CD4-positive, alpha-beta memory T cell (primary cell): ENCODE data around the gene BTG4. TPM values are rescaled to one million over a fixed set of nuclear protein-coding genes. Genes with fewer than 3 reads are reported as not detected.

Experiments used
- CTCF ChIA-PET: fragments of 350-600 bp; sonication (Branson Sonifier 250); formaldehyde crosslinking; loops from one replicate; lab custom pipeline; 2021; ENCODE audit warnings: inconsistent platforms; ENCODE audit not compliant: partially characterized antibody; lab: Charles Lee
- POLR2A ChIA-PET: fragments of 350-600 bp; sonication (Branson Sonifier 250); formaldehyde crosslinking; loops from one replicate; lab custom pipeline; 2021; ENCODE audit not compliant: partially characterized antibody; lab: Charles Lee
- DNase-seq, 5 donors: peaks; one replicate each; pipeline versions ENCODE4 v3.0.0 to v3.0.0-alpha.2; 2020 to 2022; ENCODE audit warnings: mixed read lengths in 1 of 5
- H3K27ac ChIP-seq: one replicate; pipeline ENCODE4 v1.7.0; 2013; ENCODE audit warnings: low read depth, low read length
- H3K27me3 ChIP-seq: 2 replicates; pipeline ENCODE4 v1.7.0; 2013; ENCODE audit warnings: mild to moderate bottlenecking, low read length, moderate library complexity; ENCODE audit not compliant: insufficient read depth
- H3K36me3 ChIP-seq: 2 replicates; pipeline ENCODE4 v1.7.0; 2013; ENCODE audit warnings: mild to moderate bottlenecking, low read length, moderate library complexity; ENCODE audit not compliant: insufficient read depth
- H3K4me1 ChIP-seq: 2 replicates; pipeline ENCODE4 v1.7.0; 2013; ENCODE audit warnings: mild to moderate bottlenecking, low read length, moderate library complexity; ENCODE audit not compliant: insufficient read depth
- H3K4me3 ChIP-seq, 2 donors: one replicate each; pipeline ENCODE4 v1.7.0; 2013; ENCODE audit warnings: low read length in 2 of 2, mild to moderate bottlenecking in 1 of 2
- H3K9me3 ChIP-seq, 2 donors: one replicate each; pipeline ENCODE4 v1.7.0; 2013; ENCODE audit warnings: low read length in 2 of 2, control low read depth in 1 of 2; ENCODE audit not compliant: control insufficient read depth in 1 of 2
- H3K27ac Mint-ChIP-seq, 7 donors: one replicate each; pipeline ENCODE4 v1.8.0; 2020 to 2021; ENCODE audit warnings: mixed read lengths in 7 of 7, mild to moderate bottlenecking in 6 of 7, inconsistent platforms in 3 of 7, moderate library complexity in 3 of 7
- H3K27me3 Mint-ChIP-seq, 2 donors: one replicate each; pipeline ENCODE4 v1.8.0; 2020 to 2021; ENCODE audit warnings: mixed read lengths in 2 of 2
- H3K36me3 Mint-ChIP-seq, 2 donors: one replicate each; pipeline ENCODE4 v1.8.0; 2020 to 2021; ENCODE audit warnings: mixed read lengths in 2 of 2, inconsistent platforms in 1 of 2, mild to moderate bottlenecking in 1 of 2
- H3K4me1 Mint-ChIP-seq, 4 donors: one replicate each; pipeline ENCODE4 v1.8.0; 2020 to 2021; ENCODE audit warnings: mixed read lengths in 4 of 4, mild to moderate bottlenecking in 1 of 4
- H3K4me3 Mint-ChIP-seq, 8 donors: one replicate each; pipeline ENCODE4 v1.8.0; 2020 to 2021; ENCODE audit warnings: mixed read lengths in 8 of 8, mild to moderate bottlenecking in 7 of 8, moderate library complexity in 6 of 8, inconsistent platforms in 3 of 8
- H3K9me3 Mint-ChIP-seq, 8 donors: one replicate each; pipeline ENCODE4 v1.8.0; 2020 to 2021; ENCODE audit warnings: mixed read lengths in 8 of 8, mild to moderate bottlenecking in 5 of 8, inconsistent platforms in 3 of 8, moderate library complexity in 1 of 8
- intact Hi-C: fragments of 100-400 bp; cut with micrococcal nuclease; formaldehyde crosslinking; loops from one replicate; pipeline ENCODE4 v1.15.1; 2023
- polyA plus RNA-seq, 2 donors: library from polyadenylated mRNA; unstranded; fragments of 300-500 nt; fragmentation: Illumina TruSeq; gene quantifications; one replicate each; pipeline ENCODE4 v1.2.3, GENCODE V29; 2021
- total RNA-seq, 2 experiments: library from RNA; stranded (reverse); gene quantifications; one replicate each; pipeline ENCODE4 v1.2.3, GENCODE V29; 2021

BTG4 gene
- total and polyA plus RNA-seq, 4 experiments from 2014 or later = not detected

- no peak overlapping the region for H3K27ac ChIP-seq
- intact Hi-C loops = no loop called here
- Mint-ChIP-seq H3K27ac (no peak overlapping the region), H3K36me3 (no peaks in the 10 kb centered on the region), H3K9me3 (no peaks in the 10 kb centered on the region), H3K4me3 (no peak overlapping the region), H3K27me3 (peaks cover 8 to 10% of the 10 kb centered on the region in 2 donors), H3K4me1 (peaks cover 3 to 8% (median 5%) of the 10 kb centered on the region in 4 donors)
- POLR2A ChIA-PET = no interaction called here
- H3K4me3 ChIP-seq = no peak overlapping the region
- CTCF ChIA-PET = no interaction called here
- no peaks in the 10 kb centered on the region for H3K9me3 ChIP-seq
- no peaks in the 10 kb centered on the region for H3K36me3 ChIP-seq
- H3K27me3 ChIP-seq = no peaks in the 10 kb centered on the region
- no peak for DNase-seq
- peaks cover 5% of the 10 kb centered on the region for H3K4me1 ChIP-seq
Observed at GRCh38 chr11:111526501-111526900, 14.3 kb upstream of the BTG4 start.

GRCh38 chr11:111525456-111525855, 13.3 kb upstream of the BTG4 start:
- no peak overlapping the region for H3K4me3 Mint-ChIP-seq
- peaks cover 8 to 10% of the 10 kb centered on the region in 2 donors for H3K27me3 Mint-ChIP-seq
- H3K4me1 Mint-ChIP-seq = peaks cover 3 to 8% (median 5%) of the 10 kb centered on the region in 4 donors
- no peaks in the 10 kb centered on the region for H3K9me3 Mint-ChIP-seq
- intact Hi-C loops = no loop called here
- ChIA-PET POLR2A (no interaction called here), CTCF (no interaction called here)
- H3K27ac Mint-ChIP-seq = no peak overlapping the region
- H3K36me3 ChIP-seq = no peaks in the 10 kb centered on the region
- peaks cover 5% of the 10 kb centered on the region for H3K4me1 ChIP-seq
- DNase-seq = no peak
- no peak overlapping the region for H3K4me3 ChIP-seq
- no peaks in the 10 kb centered on the region for H3K36me3 Mint-ChIP-seq
- H3K9me3 ChIP-seq = no peaks in the 10 kb centered on the region
- H3K27me3 ChIP-seq = no peaks in the 10 kb centered on the region
- no peak overlapping the region for H3K27ac ChIP-seq

GRCh38 chr11:111524056-111524455, 11.9 kb upstream of the BTG4 start:
- Mint-ChIP-seq H3K27ac (no peak overlapping the region), H3K36me3 (no peaks in the 10 kb centered on the region), H3K27me3 (peaks cover 10 to 11% of the 10 kb centered on the region in 2 donors), H3K9me3 (no peaks in the 10 kb centered on the region), H3K4me1 (peaks cover 3 to 7% (median 5%) of the 10 kb centered on the region in 4 donors), H3K4me3 (no peak overlapping the region)
- ChIA-PET POLR2A (no interaction called here), CTCF (no interaction called here)
- intact Hi-C loops = no loop called here
- peaks cover 5% of the 10 kb centered on the region for H3K4me1 ChIP-seq
- no peak for DNase-seq
- H3K4me3 ChIP-seq = no peak overlapping the region
- no peaks in the 10 kb centered on the region for H3K36me3 ChIP-seq
- no peak overlapping the region for H3K27ac ChIP-seq
- H3K9me3 ChIP-seq = no peaks in the 10 kb centered on the region
- no peaks in the 10 kb centered on the region for H3K27me3 ChIP-seq

GRCh38 chr11:111523343-111523742, 11.2 kb upstream of the BTG4 start:
- peaks cover 10 to 11% of the 10 kb centered on the region in 2 donors for H3K27me3 Mint-ChIP-seq

GRCh38 chr11:111522426-111522825, 10.2 kb upstream of the BTG4 start:
- intact Hi-C loops = no loop called here
- DNase-seq = no peak
- H3K4me3 Mint-ChIP-seq = no peak overlapping the region

More at GRCh38 chr11:111523343-111523742, 11.2 kb upstream of the BTG4 start:
- Histone ChIP-seq H3K4me3 (no peak overlapping the region), H3K27me3 (no peaks in the 10 kb centered on the region), H3K27ac (no peak overlapping the region), H3K36me3 (no peaks in the 10 kb centered on the region), H3K9me3 (no peaks in the 10 kb centered on the region), H3K4me1 (no peaks in the 10 kb centered on the region)
- peaks cover 0 to under 1% (median 0%) of the 10 kb centered on the region in 4 donors for H3K4me1 Mint-ChIP-seq
- no peaks in the 10 kb centered on the region for H3K9me3 Mint-ChIP-seq
- H3K36me3 Mint-ChIP-seq = no peaks in the 10 kb centered on the region
- H3K4me3 Mint-ChIP-seq = no peak overlapping the region
- ChIA-PET CTCF (no interaction called here), POLR2A (no interaction called here)
- intact Hi-C loops = no loop called here
- no peak overlapping the region for H3K27ac Mint-ChIP-seq
- no peak for DNase-seq

GRCh38 chr11:111521135-111521534, 8.9 kb upstream of the BTG4 start:
- Histone ChIP-seq H3K27me3 (no peaks in the 10 kb centered on the region), H3K27ac (no peak overlapping the region), H3K4me1 (no peaks in the 10 kb centered on the region), H3K36me3 (no peaks in the 10 kb centered on the region), H3K9me3 (no peaks in the 10 kb centered on the region), H3K4me3 (no peak overlapping the region)
- Mint-ChIP-seq H3K4me3 (no peak overlapping the region), H3K4me1 (no peaks in the 10 kb centered on the region), H3K9me3 (no peaks in the 10 kb centered on the region), H3K27me3 (peaks cover 11% of the 10 kb centered on the region in 2 donors), H3K36me3 (no peaks in the 10 kb centered on the region), H3K27ac (no peak overlapping the region)
- POLR2A ChIA-PET = no interaction called here
- no peak for DNase-seq
- CTCF ChIA-PET = no interaction called here
- intact Hi-C loops = no loop called here

More at GRCh38 chr11:111522426-111522825, 10.2 kb upstream of the BTG4 start:
- no peaks in the 10 kb centered on the region for H3K9me3 ChIP-seq
- Mint-ChIP-seq H3K9me3 (no peaks in the 10 kb centered on the region), H3K27me3 (peaks cover 11% of the 10 kb centered on the region in 2 donors), H3K4me1 (no peaks in the 10 kb centered on the region), H3K27ac (no peak overlapping the region), H3K36me3 (no peaks in the 10 kb centered on the region)
- no peak overlapping the region for H3K4me3 ChIP-seq
- ChIA-PET POLR2A (no interaction called here), CTCF (no interaction called here)
- H3K27me3 ChIP-seq = no peaks in the 10 kb centered on the region
- H3K27ac ChIP-seq = no peak overlapping the region
- H3K4me1 ChIP-seq = no peaks in the 10 kb centered on the region
- H3K36me3 ChIP-seq = no peaks in the 10 kb centered on the region

GRCh38 chr11:111520560-111520959, 8.4 kb upstream of the BTG4 start:
- H3K36me3 Mint-ChIP-seq = no peaks in the 10 kb centered on the region
- no peak overlapping the region for H3K4me3 Mint-ChIP-seq
- H3K27ac Mint-ChIP-seq = no peak overlapping the region
- POLR2A ChIA-PET = no interaction called here
- CTCF ChIA-PET = no interaction called here
- no peaks in the 10 kb centered on the region for H3K27me3 ChIP-seq
- no peaks in the 10 kb centered on the region for H3K4me1 ChIP-seq
- H3K9me3 ChIP-seq = no peaks in the 10 kb centered on the region
- H3K4me1 Mint-ChIP-seq = no peaks in the 10 kb centered on the region
- H3K27me3 Mint-ChIP-seq = peaks cover 9 to 11% of the 10 kb centered on the region in 2 donors
- no peaks in the 10 kb centered on the region for H3K36me3 ChIP-seq
- intact Hi-C loops = no loop called here
- DNase-seq = no peak
- H3K9me3 Mint-ChIP-seq = no peaks in the 10 kb centered on the region
- no peak overlapping the region for H3K4me3 ChIP-seq
- H3K27ac ChIP-seq = no peak overlapping the region

GRCh38 chr11:111518668-111519067, 6.5 kb upstream of the BTG4 start:
- peaks cover 16 to 20% of the 10 kb centered on the region in 2 donors for H3K27me3 Mint-ChIP-seq
- Histone ChIP-seq H3K9me3 (no peaks in the 10 kb centered on the region), H3K27ac (no peak overlapping the region), H3K4me1 (no peaks in the 10 kb centered on the region), H3K4me3 (no peak overlapping the region), H3K27me3 (peaks cover 5% of the 10 kb centered on the region), H3K36me3 (no peaks in the 10 kb centered on the region)
- H3K4me3 Mint-ChIP-seq = no peak overlapping the region
- CTCF ChIA-PET = no interaction called here
- H3K36me3 Mint-ChIP-seq = no peaks in the 10 kb centered on the region
- peaks cover 0 to 6% (median 2%) of the 10 kb centered on the region in 4 donors for H3K4me1 Mint-ChIP-seq
- intact Hi-C loops = no loop called here
- POLR2A ChIA-PET = no interaction called here
- no peaks in the 10 kb centered on the region for H3K9me3 Mint-ChIP-seq
- DNase-seq = no peak
- H3K27ac Mint-ChIP-seq = no peak overlapping the region
